Fibroblast of pulmonary artery (primary cell): ENCODE data around the gene TYW1B.
"Not testable (repeated sequence)": the region's sequence is repeated elsewhere in the genome, so short reads cannot be mapped to it uniquely, and the experiment has no call there.

Source experiments
- DNase-seq: peaks from one replicate; pipeline ENCODE4 v3.0.0-alpha.2; 2010; ENCODE audit warnings: low read depth
- H3K4me3 ChIP-seq: replicated peaks from 2 replicates; pipeline ENCODE4 v1.5.1; 2011; ENCODE audit warnings: low read depth, mild to moderate bottlenecking, control low read depth, low read length, moderate library complexity
- TF ChIP-seq, protein P1 (sequence below): IDR thresholded peaks from 2 replicates; pipeline ENCODE4 v1.5.1; 2011; ENCODE audit warnings: mild to moderate bottlenecking, control low read depth, low read length, inconsistent platforms; ENCODE audit errors: missing control alignments

The TYW1B gene

DNA sequence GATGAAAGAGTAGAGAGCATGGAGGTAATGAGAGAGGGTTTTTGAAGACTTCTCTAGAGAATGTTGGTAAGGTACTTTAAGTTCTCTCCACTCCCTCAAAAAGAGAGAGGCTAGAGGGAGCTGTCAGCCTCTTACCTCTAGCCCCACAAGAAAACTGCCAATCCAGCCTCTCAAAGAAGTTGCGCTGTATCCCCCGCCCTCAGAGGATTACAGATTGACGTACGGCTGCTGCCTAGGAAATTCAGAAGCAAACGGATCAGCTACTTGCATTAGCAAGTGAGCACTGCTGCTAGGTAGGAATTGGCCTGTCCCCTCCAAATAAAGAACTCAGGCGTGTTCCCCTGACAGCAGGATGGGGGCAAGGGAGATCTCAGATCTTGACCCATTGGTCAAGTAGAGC lies 34.2 kb downstream of the TYW1B start:
- no peak overlapping the region for H3K4me3 ChIP-seq
- TF ChIP-seq, protein P1, sequence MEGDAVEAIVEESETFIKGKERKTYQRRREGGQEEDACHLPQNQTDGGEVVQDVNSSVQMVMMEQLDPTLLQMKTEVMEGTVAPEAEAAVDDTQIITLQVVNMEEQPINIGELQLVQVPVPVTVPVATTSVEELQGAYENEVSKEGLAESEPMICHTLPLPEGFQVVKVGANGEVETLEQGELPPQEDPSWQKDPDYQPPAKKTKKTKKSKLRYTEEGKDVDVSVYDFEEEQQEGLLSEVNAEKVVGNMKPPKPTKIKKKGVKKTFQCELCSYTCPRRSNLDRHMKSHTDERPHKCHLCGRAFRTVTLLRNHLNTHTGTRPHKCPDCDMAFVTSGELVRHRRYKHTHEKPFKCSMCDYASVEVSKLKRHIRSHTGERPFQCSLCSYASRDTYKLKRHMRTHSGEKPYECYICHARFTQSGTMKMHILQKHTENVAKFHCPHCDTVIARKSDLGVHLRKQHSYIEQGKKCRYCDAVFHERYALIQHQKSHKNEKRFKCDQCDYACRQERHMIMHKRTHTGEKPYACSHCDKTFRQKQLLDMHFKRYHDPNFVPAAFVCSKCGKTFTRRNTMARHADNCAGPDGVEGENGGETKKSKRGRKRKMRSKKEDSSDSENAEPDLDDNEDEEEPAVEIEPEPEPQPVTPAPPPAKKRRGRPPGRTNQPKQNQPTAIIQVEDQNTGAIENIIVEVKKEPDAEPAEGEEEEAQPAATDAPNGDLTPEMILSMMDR: no peak
- DNase-seq: no peak

- not testable (repeated sequence) for H3K4me3 ChIP-seq, DNase-seq
These were observed 37.3 kb downstream of the TYW1B start for GRCh38 chr7:72790698-72791060.

- not testable (repeated sequence) for DNase-seq, H3K4me3 ChIP-seq
These were observed 37.8 kb downstream of the TYW1B start for GRCh38 chr7:72790048-72790697.

- DNase-seq: no peak
- H3K4me3 ChIP-seq: no peak overlapping the region
- TF ChIP-seq, protein P1: no peak
These were observed 42.6 kb downstream of the TYW1B start for GRCh38 chr7:72785166-72785955.

DNA sequence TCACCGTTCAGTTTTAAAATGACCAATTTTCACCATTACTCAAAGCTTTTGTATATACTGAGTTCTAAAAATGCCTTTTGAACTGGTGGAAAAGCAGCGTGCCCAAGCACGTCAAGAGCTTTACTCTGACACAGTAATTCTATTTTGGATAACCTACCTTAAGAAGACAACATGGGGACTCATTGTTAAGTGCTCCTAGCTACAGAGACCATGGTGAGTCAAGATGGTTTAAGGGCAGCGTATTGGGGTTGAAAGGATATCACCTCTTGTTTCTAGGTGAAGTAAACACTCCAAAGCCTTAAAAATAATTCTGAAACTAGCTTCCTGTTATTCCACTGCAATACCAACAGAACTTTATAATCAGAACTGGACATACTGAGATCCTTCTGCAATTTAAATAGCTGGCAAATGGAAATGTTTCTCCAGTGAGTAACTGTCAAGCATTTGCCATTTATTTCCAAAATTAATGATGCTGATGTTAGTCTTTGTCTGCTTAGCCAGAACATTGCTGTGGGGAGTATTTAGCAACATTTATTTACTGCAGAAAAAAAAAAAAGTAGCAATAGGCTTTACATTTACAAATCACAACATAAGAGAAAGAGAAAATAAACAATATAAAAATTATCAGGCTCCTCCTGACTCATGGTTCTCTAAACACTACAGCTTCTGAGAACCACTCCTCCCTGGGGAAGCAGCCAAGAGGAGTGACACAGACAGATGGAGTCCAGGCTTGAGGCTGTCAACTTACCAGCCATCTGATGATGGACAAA lies 44.2 kb downstream of the TYW1B start:
- H3K4me3 ChIP-seq: not testable (repeated sequence)
- DNase-seq: peak; percentile 75

GRCh38 chr7:72781631-72782030 lies 46.4 kb downstream of the TYW1B start:
- DNase-seq: no peak
- TF ChIP-seq, protein P1: no peak
- no peak overlapping the region for H3K4me3 ChIP-seq

GRCh38 chr7:72781161-72781560 lies 46.8 kb downstream of the TYW1B start:
- H3K4me3 ChIP-seq: no peak overlapping the region
- DNase-seq: no peak
- TF ChIP-seq, protein P1: no peak

GRCh38 chr7:72780289-72780894 lies 47.6 kb downstream of the TYW1B start:
- H3K4me3 ChIP-seq: not testable (repeated sequence)

GRCh38 chr7:72777167-72777566 lies 50.8 kb downstream of the TYW1B start:
- not testable (repeated sequence) for H3K4me3 ChIP-seq, DNase-seq

More at GRCh38 chr7:72780289-72780894, 47.6 kb downstream of the TYW1B start:
- not testable (repeated sequence) for DNase-seq

GRCh38 chr7:72772627-72773026 lies 55.4 kb downstream of the TYW1B start:
- not testable (repeated sequence) for DNase-seq, H3K4me3 ChIP-seq

DNA sequence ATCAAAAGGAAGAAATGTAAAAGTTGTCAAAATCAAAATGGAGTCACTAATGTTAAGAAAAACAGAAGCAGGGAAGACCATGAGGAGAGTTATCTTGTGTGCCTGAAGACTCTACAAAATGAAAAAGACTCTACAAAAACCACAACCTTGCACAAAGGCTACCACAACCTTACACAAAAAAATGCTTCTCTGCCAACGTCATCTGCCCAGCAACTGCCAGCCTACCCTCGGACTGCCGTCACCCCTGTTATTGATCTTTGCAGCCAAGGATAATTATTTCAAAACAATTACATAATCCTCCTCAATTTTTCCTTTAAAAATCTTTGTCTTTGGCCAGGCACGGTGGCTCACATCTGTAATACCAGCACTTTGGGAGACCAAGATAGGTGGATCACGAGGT lies 61.0 kb downstream of the TYW1B start:
- DNase-seq, H3K4me3 ChIP-seq: not testable (repeated sequence)
